Activated CD8-positive, alpha-beta T cell treated with anti-CD3 and anti-CD28 coated beads for 36 hours (primary cell): ENCODE results near the gene CORO2B. TPM values are rescaled to one million over a fixed set of nuclear protein-coding genes. Genes with fewer than 3 reads are reported as not detected.

Experiments used
- ATAC-seq: fragments of 200-7000 bp; cut with Tn5 transposase; one replicate; pipeline ENCODE4 v1.10.0; 2021; ENCODE audit warnings: mild to moderate bottlenecking, moderate library complexity
- CTCF ChIA-PET: fragments of 350-600 bp; sonication (Branson Sonifier 250); formaldehyde crosslinking; loops from one replicate; lab custom pipeline; 2021; ENCODE audit warnings: antibody characterized with exemption; lab: Charles Lee
- POLR2A ChIA-PET: fragments of 350-600 bp; sonication (Branson Sonifier 250); formaldehyde crosslinking; loops from one replicate; lab custom pipeline; 2021; ENCODE audit warnings: antibody characterized with exemption; lab: Charles Lee
- DNase-seq: peaks from one replicate; pipeline ENCODE4 v3.0.0-alpha.2; 2020
- H3K27ac Mint-ChIP-seq: one replicate; pipeline ENCODE4 v1.8.0; 2021; ENCODE audit warnings: mild to moderate bottlenecking, mixed read lengths
- H3K27me3 Mint-ChIP-seq: one replicate; pipeline ENCODE4 v1.8.0; 2021; ENCODE audit warnings: mixed read lengths
- H3K36me3 Mint-ChIP-seq: one replicate; pipeline ENCODE4 v1.8.0; 2021; ENCODE audit warnings: low read depth, mixed read lengths
- H3K4me1 Mint-ChIP-seq: one replicate; pipeline ENCODE4 v1.8.0; 2021; ENCODE audit warnings: low read depth, mixed read lengths
- H3K4me3 Mint-ChIP-seq: one replicate; pipeline ENCODE4 v1.8.0; 2021; ENCODE audit warnings: mild to moderate bottlenecking, moderate library complexity, mixed read lengths
- H3K9me3 Mint-ChIP-seq: one replicate; pipeline ENCODE4 v1.8.0; 2021; ENCODE audit warnings: mixed read lengths
- CTCF ChIP-seq: fragments of 200-600 bp; IDR thresholded peaks from one replicate; pipeline ENCODE4 v1.8.0; 2022; ENCODE audit warnings: antibody characterized with exemption, mild to moderate bottlenecking
- intact Hi-C: fragments of 100-400 bp; cut with micrococcal nuclease; formaldehyde crosslinking; loops from one replicate; pipeline ENCODE4 v1.10.0; 2022
- total RNA-seq, 2 experiments: library from RNA; stranded (reverse); gene quantifications; one replicate each; pipeline ENCODE4 v1.2.3, GENCODE V29; 2021

Gene CORO2B
- total RNA-seq, 2 experiments from 2014 or later: not detected

- no peak overlapping the region for H3K27ac Mint-ChIP-seq
- peak; percentile 93 for ATAC-seq
- H3K4me1 Mint-ChIP-seq: peaks cover 14% of the 10 kb centered on the region
- ChIA-PET POLR2A (interaction anchor here (0.8 kb wide), 1 partner anchor 114 kb away, joined by 3 read pairs; no protein-coding TSS in a partner anchor), CTCF (interaction anchor here (0.7 to 4.1 kb wide), 26 partner anchors 10 to 365 kb away, joined by 3 to 79 read pairs (median 5); no protein-coding TSS in a partner anchor)
- DNase-seq: peak; percentile 72
- H3K9me3 Mint-ChIP-seq: no peaks in the 10 kb centered on the region
- TF ChIP-seq CTCF: peak; percentile 97
- intact Hi-C loops: loop anchor here (2.0 kb wide), 1 partner anchor 115 kb away; no protein-coding TSS in a partner anchor
- peak overlapping the region; percentile 51 for H3K4me3 Mint-ChIP-seq
- peaks cover 36% of the 10 kb centered on the region for H3K27me3 Mint-ChIP-seq
- no peaks in the 10 kb centered on the region for H3K36me3 Mint-ChIP-seq
Measured at GRCh38 chr15:68559345-68560310, 19.2 kb upstream of the CORO2B start.

DNA sequence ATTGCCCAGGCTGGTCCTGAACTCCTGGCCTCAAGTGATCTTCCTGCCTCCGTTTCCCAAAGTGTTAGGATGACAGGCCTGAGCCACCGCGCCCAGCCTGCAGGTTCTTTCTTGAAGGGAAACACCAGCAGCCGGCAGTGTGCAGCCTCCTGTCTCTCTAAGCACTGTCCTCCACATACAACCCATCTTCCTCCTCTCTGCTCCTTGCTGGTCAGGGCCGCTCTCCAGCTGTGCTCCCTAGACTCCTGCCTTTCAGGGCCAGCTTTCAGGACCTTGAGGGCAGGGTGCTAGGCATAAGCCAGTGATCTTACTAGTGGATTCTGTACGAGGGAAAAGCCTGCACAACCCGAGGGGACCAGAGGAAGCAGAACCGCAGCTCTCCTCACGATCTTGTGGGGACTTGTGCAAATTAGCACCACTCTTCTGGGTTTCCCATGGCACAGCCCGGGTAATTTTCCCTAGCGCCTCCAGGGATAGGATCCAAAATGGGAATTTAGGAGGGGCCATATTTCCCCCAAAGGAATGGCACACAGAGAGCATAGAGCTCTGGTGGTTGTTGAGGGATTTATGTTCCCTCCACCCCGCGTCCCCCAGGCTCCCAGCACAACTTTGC lies 18.2 kb upstream of the CORO2B start:
- Mint-ChIP-seq H3K27me3 (peaks cover 35% of the 10 kb centered on the region), H3K36me3 (no peaks in the 10 kb centered on the region), H3K4me1 (peaks cover 14% of the 10 kb centered on the region), H3K9me3 (no peaks in the 10 kb centered on the region), H3K27ac (no peak overlapping the region), H3K4me3 (no peak overlapping the region)
- intact Hi-C loops: loop anchor here (2.0 kb wide), 1 partner anchor 114 kb away; no protein-coding TSS in a partner anchor
- ChIA-PET CTCF (interaction anchor here (0.8 to 4.1 kb wide), 18 partner anchors 9 to 364 kb away, joined by 3 to 79 read pairs (median 5); no protein-coding TSS in a partner anchor), POLR2A (interaction anchor here (0.5 kb wide), 1 partner anchor 348 kb away, joined by 3 read pairs; no protein-coding TSS in a partner anchor)
- TF ChIP-seq CTCF: no peak
- ATAC-seq (no peak), DNase-seq (no peak)

GRCh38 chr15:68561171-68561900 lies 17.5 kb upstream of the CORO2B start:
- H3K4me1 Mint-ChIP-seq: peaks cover 14% of the 10 kb centered on the region
- no peak overlapping the region for H3K4me3 Mint-ChIP-seq
- DNase-seq (no peak), ATAC-seq (no peak)
- no peaks in the 10 kb centered on the region for H3K36me3 Mint-ChIP-seq
- no peak for TF ChIP-seq CTCF
- no peaks in the 10 kb centered on the region for H3K9me3 Mint-ChIP-seq
- POLR2A ChIA-PET: no interaction called here
- H3K27me3 Mint-ChIP-seq: peaks cover 30% of the 10 kb centered on the region
- intact Hi-C loops: loop anchor here (2.0 kb wide), 1 partner anchor 113 kb away; no protein-coding TSS in a partner anchor
- no peak overlapping the region for H3K27ac Mint-ChIP-seq
- CTCF ChIA-PET: interaction anchor here (1.1 to 4.1 kb wide), 6 partner anchors 12 to 314 kb away, joined by 4 to 79 read pairs (median 12); no protein-coding TSS in a partner anchor

DNA sequence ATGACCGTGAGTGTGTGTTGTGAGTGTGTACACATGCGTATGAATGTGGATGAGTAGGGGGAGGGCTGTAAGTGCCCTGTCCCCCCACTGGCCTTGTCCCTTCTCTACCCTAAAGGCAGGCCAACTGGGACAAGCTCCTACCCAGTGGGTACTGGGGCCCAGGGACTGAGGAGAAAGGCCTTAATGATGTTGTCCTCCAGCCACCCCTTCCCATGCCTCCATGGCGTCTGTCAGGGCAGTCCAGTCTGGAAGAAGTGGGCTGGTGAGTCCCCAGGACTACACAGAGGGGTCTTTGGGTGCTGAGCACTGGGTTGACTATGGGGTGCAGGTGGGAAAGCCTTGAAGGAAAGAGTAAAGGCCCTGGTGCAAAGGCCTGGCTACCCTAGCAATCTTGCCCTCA lies 16.9 kb upstream of the CORO2B start:
- peaks cover 14% of the 10 kb centered on the region for H3K4me1 Mint-ChIP-seq
- CTCF ChIA-PET: interaction anchor here (1.1 to 4.1 kb wide), 2 partner anchors 12 to 114 kb away, joined by 4 to 79 read pairs; no protein-coding TSS in a partner anchor
- H3K27me3 Mint-ChIP-seq: peaks cover 29% of the 10 kb centered on the region
- intact Hi-C loops: loop anchor here (2.0 kb wide), 1 partner anchor 113 kb away; no protein-coding TSS in a partner anchor
- ATAC-seq (no peak), DNase-seq (no peak)
- POLR2A ChIA-PET: no interaction called here
- H3K4me3 Mint-ChIP-seq: no peak overlapping the region
- no peaks in the 10 kb centered on the region for H3K36me3 Mint-ChIP-seq
- H3K27ac Mint-ChIP-seq: no peak overlapping the region
- TF ChIP-seq CTCF: no peak
- H3K9me3 Mint-ChIP-seq: no peaks in the 10 kb centered on the region
